Middle frontal gyrus (tissue), 1 donor: ENCODE data around the gene ABL2.
"Not testable (repeated sequence)": the region's sequence is repeated elsewhere in the genome, so short reads cannot be mapped to it uniquely, and the experiment has no call there.

Source experiments
- DNase-seq: peaks from one replicate; pipeline ENCODE4 v3.0.0-alpha.2; 2015; ENCODE audit warnings: low spot score; ENCODE audit errors: extremely low spot score

Gene ABL2

GRCh38 chr1:179170468-179170770 is 59.1 kb downstream of the ABL2 start:
- DNase-seq, result not testable (repeated sequence)

GRCh38 chr1:179169616-179170467 is 59.6 kb downstream of the ABL2 start:
- DNase-seq, result no peak

- DNase-seq, result no peak
Observed at GRCh38 chr1:179168536-179168935, 60.9 kb downstream of the ABL2 start.

GRCh38 chr1:179167955-179168354 is 61.5 kb downstream of the ABL2 start:
- no peak for DNase-seq

GRCh38 chr1:179167418-179167777 is 62.1 kb downstream of the ABL2 start:
- DNase-seq, result no peak

- no peak for DNase-seq
Observed at GRCh38 chr1:179166663-179167417, 62.6 kb downstream of the ABL2 start.

- DNase-seq, result no peak
Observed at GRCh38 chr1:179164494-179164893, 65.0 kb downstream of the ABL2 start.

GRCh38 chr1:179156708-179157107 is 72.8 kb downstream of the ABL2 start:
- no peak for DNase-seq

GRCh38 chr1:179156026-179156425 is 73.5 kb downstream of the ABL2 start:
- no peak for DNase-seq

- no peak for DNase-seq
Observed at GRCh38 chr1:179155615-179156014, 73.9 kb downstream of the ABL2 start.

- no peak for DNase-seq
Observed at GRCh38 chr1:179154437-179154836, 75.0 kb downstream of the ABL2 start.

GRCh38 chr1:179153217-179153616 is 76.3 kb downstream of the ABL2 start:
- no peak for DNase-seq

GRCh38 chr1:179151908-179152682 is 77.4 kb downstream of the ABL2 start:
- DNase-seq, result no peak

- DNase-seq, result no peak
Observed at GRCh38 chr1:179146911-179147310, 82.6 kb downstream of the ABL2 start.

- DNase-seq, result no peak
Observed at GRCh38 chr1:179146476-179146875, 83.0 kb downstream of the ABL2 start.

- DNase-seq, result no peak
Observed at GRCh38 chr1:179145521-179145920, 84.0 kb downstream of the ABL2 start.

GRCh38 chr1:179144626-179145025 is 84.9 kb downstream of the ABL2 start:
- DNase-seq, result no peak

GRCh38 chr1:179143322-179143721 is 86.2 kb downstream of the ABL2 start:
- no peak for DNase-seq

- DNase-seq, result no peak
Observed at GRCh38 chr1:179142889-179143299, 86.6 kb downstream of the ABL2 start.

- DNase-seq, result no peak
Observed at GRCh38 chr1:179141592-179142251, 87.8 kb downstream of the ABL2 start.

- not testable (repeated sequence) for DNase-seq
Observed at GRCh38 chr1:179138755-179139154, 90.7 kb downstream of the ABL2 start.
